Stimulated activated CD8-positive, alpha-beta memory T cell treated with anti-CD3 and anti-CD28 coated beads, Interleukin-15, amount 100 ng/mL, for 1 hour (primary cell): ENCODE results near the gene NR2E1.

ENCODE experiments used
- DNase-seq: peaks from one replicate; pipeline ENCODE4 v3.0.0-alpha.2; 2020; ENCODE audit warnings: low read depth

The NR2E1 gene

DNA sequence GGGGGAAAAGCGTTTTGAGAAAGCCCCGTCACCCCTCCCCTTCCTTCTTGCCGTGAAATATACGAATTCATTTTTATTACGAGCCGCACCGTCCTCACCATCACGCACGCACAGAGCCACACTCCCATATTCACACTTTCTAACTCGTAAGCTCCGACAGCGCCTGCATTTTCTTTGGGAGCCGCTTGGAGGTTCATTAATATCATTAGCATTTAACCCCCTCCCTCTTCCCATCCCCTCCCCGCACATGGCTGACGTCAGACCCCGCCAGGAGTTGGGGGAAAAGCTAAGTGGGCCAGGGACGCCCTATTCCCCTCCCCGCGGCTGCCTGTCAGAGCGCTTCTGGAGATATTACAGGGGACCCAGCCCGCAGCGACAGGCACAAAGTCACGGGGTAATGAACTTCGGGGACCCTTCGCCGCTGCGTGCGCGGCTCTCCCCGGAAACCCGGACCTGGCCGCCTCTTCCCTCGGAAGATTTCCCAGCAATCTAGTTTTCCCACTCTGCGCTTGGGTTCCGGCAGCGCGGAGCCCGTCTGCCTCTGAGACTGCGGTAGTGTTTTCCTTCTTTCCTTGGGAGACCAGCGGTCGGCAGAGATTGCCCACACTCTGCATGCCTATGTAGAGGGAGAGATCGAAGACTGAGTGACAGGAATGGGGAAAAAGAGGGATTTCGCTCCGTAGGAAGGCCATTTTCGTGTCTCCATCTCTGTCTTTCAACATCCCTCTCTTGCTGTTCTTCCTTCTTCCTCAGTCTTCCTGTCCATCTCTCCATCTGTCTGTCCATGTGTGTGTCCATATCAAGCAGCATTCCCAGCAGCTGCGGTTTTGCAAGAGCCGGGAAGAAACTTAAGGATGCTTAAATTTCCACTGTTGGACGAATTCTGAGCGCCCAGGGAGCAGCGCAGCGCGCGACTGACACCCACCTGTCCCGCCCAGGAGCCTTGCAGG, at the start of gene NR2E1:
NR2E1 (plus strand) TSS at position 309 of the 950 bp plus-strand sequence. CDS start 744 bp downstream, outside the sequence.
- DNase-seq = no peak

DNA sequence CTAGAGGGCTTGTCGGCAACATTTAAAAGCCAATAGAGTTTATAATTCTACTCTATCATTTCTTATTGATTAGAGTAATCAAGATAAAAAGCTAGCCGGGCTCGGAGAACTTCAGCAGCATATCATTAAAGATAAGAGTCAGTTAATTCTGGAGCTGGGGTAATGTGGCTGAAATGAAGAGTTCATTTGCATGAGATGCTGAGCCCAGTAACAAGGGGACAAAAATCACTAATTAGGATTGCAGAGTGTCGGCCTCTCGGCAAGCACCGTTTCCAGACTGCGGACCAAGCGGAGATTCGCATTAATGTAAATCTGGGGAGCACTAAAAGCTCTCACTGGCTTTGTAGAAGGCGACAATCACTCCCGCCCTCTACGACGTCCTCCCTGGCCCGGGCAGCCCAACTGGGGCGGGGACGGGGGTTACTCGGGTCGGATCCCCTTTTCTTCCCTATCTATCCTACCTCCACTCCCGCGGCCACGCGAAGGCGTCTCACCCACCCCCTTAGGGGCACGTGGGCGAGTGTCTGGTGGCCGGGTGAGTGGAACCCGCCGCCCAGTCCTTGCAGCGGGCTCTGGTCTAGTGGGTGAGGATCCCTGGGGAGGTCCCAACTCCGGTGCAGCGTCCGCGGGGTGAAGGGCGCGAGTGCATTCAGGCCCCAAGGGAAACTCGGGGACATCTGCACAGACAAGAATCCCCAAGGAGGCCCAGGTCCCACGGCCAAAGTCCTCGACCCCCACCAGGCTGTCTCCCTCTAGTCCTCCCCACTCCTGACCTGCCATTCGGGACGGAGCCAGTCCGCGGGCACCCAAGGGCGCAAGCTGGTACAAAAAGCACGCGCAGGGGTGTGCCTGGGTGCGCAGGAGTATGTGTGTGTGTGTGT, 49.0 kb upstream of the NR2E1 start:
- no peak for DNase-seq

DNA sequence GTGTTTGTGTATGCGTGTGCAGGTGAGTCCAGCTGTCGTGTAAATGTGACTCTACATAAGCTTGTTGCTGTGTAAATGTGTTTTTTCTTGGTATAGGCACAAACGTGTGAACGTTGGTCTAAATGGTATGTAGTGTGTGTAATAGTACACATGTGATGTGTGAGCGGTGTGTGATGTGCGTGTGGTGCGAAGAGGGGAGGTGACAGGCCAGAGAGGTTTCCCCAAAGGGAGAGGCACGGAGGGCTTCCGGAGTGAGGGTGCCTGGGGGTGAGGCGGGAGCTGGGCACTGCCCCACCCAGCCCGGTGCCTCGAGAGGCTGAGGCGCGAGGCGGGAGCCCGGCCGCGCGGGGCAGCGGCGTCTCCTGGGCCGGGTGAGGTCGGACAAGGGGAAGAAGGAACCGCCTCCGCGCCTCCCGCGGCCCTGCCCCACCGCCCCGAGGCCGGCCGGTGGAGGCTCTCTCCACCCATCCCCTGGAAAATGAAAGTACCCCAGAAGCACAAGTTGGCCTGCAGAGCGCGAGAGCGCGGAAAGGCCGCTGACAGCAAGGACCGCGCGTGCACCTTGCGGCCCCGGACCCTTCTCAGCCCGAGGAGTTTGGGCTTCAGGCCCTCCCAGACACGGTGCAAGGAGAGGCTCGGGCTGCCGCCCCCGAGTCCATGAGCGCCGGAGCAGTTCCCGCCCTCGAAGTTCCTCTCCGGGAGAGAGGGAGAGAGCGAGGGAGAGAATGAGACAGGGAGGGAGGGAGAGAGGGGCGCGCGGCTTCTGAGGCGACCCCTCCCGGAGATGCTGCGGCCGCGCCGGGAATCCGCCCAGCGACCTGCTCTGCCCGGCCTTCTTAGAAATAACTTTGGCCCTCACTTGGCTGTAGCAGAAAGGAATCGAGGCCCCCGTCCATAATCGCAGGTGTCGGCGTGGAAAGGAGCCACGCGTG, 48.1 kb upstream of the NR2E1 start:
- no peak for DNase-seq

DNA sequence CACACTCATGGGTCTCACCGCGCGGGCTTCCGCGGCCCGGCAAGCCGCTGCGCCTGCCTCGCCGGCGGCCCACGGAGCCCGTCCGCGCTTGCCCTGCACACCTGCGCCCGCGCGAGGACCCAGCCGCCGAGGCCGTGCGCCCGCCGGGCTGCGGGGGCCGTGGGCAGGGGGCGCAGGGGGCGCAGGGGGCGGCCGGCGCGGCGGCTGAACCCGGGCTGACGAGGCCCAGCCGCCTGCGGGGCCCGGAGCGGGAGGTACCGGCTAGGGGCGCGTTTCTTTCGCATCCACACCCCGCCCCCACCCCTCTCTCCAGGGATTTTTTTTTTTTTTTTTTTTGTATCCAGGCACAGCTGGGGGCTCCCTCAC, 47.5 kb upstream of the NR2E1 start:
- no peak for DNase-seq

DNA sequence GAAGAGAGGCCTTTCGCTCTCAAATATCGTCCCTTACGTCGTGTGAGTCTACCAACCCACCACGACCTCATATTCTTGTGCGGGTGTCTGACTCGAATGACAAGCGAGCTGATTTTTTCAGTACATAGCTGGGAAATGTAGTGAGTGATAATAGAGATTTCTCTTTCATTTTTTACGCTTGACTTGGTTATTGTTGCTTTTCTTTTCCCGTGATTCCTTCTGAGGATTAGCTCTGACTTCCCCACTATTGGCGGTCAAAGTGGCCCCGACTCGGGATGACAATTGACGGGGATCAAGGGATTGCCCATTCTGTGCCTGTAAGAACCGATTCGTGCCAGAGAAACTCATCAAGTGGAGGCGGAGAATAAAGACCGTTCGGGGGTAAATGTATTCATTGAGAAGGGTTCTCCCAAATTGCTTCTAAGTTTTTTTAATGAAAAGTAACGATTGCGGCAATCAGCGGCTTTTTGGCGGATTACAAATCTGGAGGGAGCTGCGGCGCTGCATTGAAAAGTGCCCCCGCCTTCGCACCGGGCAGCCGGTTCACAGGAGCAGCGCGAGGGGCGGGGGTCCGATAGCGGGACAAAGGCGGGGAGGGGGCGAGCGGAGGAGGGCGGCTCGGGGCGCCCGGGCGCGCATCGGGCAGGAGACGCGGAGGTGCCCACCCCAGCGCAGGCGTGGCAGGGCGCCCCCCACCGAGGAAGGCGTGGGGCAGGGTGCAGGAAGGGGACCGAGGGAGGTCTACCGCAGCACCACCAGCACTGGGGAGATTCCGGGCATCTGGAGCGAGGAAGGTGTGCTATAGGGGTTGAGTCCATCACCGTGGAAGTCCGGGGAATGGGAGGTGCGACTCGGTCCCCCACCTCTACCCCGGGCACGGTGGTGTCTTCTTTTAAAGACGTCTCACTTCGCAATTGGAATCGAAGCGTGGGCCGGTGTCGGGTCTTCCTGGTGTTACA, 46.7 kb upstream of the NR2E1 start:
- no peak for DNase-seq

DNA sequence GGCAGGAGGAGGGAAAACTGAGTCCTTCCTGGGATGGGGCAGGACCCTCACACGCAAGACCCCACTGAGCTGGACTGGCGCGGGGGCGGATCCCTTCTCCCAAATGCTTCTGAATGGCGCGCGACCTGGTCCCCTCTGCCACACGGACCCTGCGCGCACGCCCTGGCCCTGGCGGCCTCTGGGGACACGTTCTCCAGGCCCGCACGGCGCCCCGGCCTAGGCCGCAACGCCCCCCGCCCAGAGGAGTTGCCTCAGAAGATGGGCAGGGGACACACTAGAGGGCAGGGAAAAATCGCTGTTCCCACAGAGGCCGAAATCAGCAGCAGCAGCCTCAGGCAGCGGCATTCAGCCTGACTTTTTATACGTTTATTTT, 46.1 kb upstream of the NR2E1 start:
- no peak for DNase-seq

DNA sequence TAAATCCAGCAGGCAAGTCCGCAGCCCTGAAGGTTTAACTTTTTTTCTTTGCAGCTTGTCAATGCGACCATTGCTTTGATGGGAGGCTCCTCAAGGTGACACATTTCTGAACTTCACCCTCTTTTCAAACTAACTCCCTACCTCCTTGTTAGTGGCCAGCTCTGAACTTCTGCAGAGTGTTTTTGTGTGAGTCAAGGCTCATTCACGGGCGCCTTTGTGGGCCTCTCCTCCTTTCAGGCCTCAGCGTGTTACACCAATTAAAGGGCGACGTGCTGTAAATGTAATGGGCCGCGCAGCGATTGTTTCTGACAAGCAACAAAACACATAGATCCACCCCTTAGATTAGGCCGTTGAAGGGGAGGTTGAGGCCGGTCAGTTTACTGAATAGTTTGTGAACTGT, 45.5 kb upstream of the NR2E1 start:
- DNase-seq = no peak

DNA sequence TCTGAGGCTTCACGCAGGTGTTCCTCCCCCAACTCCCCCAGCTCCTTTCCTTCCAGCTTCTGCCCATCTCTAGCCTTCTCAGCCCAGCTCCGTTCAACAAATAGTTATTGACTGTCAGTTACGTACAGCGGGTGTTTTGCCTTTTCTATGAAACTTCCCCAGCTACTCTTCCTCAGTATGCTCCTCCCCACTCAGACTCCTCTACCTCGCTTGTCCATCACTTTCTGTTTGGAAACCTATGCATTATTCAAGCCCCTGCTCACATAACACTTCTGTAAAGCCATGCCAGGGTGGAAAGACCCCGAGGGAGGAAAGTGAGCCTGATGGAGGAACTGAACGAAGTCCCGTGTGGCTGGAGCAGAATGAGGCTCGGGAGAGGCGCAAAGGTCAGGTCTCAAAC, 44.2 kb upstream of the NR2E1 start:
- no peak for DNase-seq

DNA sequence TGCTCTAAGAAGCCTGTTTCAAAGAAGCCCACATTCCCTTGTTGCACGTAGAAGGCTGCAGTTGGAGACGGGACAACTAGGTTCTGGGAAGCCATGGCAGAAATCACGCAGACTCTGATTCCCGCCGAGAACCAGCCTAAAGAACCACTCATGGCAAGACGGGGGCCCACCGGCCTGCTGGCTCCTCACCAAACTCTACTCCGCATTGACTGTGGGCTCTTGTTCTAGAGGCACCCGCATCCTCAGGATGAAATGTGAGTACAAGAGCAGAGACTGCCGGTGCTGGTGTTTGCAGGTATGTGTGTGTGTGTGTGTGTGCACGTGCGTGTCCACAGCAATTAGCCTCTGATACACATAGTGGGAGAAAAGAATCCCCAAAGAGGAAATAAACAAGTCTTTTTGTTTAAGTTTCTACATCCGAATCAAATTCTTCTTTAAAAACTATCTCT, 42.3 kb upstream of the NR2E1 start:
- DNase-seq = no peak

DNA sequence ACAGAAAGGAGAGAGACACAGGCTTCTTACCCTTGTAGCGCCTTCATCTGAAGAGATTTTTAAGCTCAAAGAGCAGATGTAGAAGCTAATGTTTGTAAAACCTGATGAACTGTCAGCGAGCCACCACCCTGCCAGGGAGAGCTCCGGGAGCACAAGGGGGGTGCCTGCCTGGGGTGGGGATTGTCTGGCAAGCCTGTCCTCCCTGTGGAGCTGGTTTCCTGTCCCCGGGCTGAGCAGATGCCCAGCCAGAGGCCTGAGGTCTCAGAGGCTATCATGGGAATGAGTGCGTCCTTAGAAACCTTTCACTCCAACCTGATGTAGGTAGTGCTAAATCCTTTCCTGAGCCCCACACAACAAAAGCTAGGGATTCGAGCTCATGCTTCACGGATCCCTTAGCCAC, 41.9 kb upstream of the NR2E1 start:
- DNase-seq = no peak

DNA sequence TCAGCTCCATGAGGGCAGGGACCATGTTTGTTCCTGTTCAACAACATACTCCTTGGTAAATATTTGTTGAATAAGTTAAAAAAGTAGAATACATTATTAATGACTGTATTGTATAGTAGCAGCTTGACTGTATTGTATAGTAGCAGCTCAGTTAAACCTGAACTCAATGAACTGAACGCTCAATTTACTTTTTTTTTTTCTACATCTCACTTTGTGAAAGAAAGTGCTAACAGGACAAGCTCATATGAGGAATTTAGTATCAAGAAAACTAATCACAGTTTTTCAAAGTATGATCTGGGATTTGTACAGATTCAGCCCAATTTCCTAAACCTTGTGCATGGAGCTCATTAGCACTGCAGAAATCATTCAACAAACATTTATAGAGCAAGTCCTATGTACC, 38.8 kb upstream of the NR2E1 start:
- no peak for DNase-seq

DNA sequence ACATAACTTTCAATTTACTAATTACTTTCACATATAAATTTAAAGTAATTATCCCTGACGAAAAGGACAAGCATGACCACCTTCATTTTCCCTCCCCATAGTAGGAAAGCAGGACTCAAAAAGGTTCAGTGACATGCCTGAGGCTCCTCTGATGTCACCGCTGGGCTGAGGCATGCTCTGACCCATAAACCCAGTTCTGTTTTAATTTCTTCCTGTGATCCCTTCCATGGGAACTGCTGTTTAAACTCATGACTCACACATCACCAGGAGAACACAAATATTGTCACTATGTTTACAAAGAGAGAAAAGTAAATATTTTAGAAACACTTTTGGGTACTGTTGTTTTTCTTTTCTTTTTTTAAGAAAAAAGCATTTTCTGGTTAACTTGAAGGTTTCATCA, 38.0 kb upstream of the NR2E1 start:
- no peak for DNase-seq

DNA sequence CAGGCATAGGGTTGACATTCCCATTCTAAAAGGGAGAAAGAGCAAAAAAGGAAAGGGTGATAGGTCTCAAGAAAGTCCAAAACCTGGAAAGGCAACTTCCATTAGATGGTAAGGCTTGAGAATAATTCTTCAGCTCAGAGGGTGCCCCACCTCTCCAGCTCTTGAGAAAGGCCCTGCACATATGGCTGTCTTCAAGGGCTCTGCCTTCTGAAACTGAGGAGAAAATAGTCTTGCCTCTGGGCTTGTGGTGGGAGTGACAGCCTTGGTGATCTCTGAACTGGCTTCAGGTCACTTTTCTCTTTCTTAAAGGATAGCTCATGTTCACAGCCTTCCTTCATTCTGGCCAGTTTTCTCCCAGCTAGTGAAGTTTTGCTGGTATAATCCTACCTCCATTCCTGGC, 35.6 kb upstream of the NR2E1 start:
- DNase-seq = no peak

DNA sequence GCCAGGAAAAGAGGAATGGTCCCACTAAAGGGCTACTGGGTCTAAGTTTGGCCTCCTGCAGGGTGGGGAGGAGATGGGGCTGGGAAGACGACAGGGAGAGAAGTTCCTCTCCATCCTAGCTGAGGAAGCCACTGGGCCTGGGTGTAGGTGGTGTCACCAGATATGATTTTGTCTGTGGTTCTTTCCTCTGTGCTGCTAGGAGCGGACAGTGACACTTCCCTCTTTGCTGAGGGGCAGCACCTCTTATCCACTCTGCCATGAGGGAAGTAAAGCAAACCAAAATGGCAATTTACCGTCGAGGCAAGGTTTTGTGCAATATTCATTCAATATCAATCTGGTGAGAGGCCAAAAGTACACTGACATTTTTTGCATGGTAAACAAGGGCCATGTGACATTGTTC, 33.0 kb upstream of the NR2E1 start:
- DNase-seq = no peak

DNA sequence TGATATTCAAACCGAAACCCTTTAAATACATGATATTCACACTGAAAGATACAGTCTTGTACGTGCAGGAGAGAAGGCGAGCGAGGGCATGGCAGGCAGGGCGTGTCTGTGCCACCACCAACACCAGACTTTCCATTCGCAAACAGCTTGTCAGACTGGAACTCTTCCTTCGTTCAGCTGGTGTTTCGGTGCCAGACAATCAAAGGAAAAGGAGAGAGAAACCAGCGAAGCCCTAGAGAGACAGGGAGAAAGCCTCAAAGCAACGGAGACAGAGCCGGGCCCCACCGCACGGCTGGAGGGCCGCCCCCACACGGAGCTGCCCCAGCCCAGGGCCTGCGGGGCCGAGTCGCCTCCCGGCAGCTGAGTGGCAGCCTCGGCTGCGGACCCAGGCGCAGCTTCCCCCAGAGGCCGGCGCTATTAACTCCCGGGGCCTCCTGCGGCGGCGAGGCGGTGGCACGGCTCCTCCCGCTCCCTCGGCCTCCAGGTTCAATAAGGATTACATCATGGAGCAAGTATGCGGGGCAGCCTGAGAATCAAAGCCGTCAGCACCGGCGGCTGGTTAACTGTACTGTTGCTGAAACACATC, 32.1 kb upstream of the NR2E1 start:
- DNase-seq = no peak

DNA sequence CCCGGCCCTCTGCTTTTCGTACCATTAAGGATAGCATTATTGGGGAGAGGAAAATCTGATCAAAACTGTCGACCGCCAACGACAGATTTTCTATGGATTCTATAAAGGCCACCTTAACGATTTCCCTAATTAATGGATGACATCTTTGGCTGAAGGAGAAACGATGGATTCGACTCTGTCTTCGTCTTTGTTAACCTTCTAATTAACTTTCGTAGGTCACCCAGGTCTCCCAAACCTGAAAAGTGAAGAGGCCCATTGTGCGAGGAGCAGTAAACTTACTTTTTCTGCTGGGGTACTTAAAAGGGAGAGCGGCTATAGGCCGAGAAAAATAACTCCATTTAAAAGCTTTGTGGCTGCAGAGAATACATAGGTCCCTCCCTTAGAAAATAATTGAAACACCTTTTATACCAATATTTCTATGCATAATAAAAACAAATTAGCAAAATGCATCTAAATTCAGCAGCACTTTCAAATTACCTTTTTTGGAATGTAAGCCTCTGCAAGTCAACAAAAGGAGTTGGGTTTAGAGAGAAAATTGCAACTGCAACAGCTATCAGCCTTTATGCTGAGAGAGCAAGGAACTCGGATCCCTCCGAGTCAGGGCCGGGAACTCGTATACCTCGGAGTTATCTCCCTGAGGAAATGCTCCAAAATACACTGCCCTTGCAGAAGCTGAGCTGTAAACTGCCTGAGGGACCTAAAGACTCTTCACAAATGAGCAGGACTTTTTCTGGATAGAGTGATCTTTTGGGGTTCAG, 31.4 kb upstream of the NR2E1 start:
- no peak for DNase-seq

DNA sequence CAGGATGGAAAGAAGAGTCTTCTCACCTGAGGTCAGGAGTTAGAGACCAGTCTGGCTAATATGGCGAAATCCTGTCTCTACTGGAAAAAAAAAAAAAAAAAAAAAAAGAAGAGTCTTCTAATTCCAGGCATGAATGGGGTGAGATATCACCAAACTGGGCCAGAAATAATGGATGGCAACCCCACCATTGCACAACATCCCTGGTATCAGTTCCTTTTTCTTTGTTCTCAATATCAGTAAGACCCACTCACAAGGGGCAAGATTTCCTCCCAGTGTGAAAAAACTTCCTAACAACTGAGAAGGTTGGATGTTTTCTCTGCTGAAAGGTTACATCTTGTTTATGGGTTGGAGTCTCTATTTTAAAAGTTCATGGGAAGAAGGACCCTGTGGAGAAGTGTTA, 23.6 kb upstream of the NR2E1 start:
- DNase-seq = no peak

DNA sequence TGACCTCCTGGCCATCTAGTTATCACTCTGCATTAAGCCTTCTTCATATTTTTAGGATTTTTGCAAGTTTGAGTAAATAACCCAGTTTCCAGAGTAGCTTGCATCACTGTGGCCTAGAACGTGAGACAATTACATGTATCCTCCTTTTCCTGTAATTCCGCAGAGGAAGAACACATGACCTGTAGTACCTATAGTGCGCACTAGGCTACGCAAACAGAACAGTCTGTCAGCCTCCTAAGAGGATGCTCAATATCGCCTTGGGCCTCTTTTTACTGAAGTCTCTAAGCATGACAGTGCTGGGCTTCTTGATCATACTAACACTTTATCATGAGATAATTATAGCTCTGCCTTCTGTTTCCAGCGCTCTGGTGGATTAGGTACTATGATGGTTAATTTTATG, 20.2 kb upstream of the NR2E1 start:
- DNase-seq = no peak

DNA sequence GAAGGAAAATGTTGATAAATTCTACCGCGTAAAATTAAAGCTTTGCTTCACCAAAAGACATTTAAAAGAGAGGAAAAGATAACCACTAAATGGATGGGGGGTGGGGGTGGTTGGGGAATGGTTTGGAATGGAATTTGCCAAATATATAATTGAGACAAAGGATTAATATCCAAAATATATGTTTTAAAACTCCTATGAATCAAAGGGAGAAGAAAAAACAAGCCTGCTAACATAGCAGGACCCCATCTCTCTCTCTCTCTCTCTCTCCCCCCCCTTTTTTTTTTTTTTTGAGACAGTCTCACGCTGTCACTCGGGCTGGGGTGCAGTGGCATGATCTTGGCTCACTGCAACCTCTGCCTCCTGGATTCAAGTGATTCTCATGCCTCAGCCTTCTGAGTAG, 13.4 kb upstream of the NR2E1 start:
- no peak for DNase-seq
